A673 (cell line): Measurements from ENCODE around the gene SERPINA6. TPM values are rescaled to one million over a fixed set of nuclear protein-coding genes. Genes with fewer than 3 reads are reported as not detected.

ENCODE experiments used
- BruUV-seq: library from RNA; stranded (reverse); fragments of 400-500 nt; replicated peaks from 2 replicates; lab custom pipeline; 2021; lab: Mats Ljungman, UMichigan
- CTCF ChIA-PET: fragments of 300-600 bp; sonication (Branson Sonifier 250); formaldehyde crosslinking; loops from one replicate; lab custom pipeline; 2022; ENCODE audit warnings: antibody characterized with exemption; lab: Charles Lee
- POLR2A ChIA-PET: fragments of 300-600 bp; sonication (Branson Sonifier 250); formaldehyde crosslinking; loops from one replicate; lab custom pipeline; 2022; ENCODE audit warnings: antibody characterized with exemption; ENCODE audit not compliant: low non-redundant PET; lab: Charles Lee
- DNase-seq: peaks from one replicate; pipeline ENCODE4 v3.0.0-alpha.2; 2015; ENCODE audit warnings: low spot score
- H3K27ac ChIP-seq: fragments of 200-600 bp; sonication (generic); 2 replicates; pipeline ENCODE4 v1.5.1; 2016; ENCODE audit warnings: mixed run types, low read depth, mild to moderate bottlenecking, mixed read lengths, antibody characterized with exemption, low read length; ENCODE audit not compliant: poor library complexity, severe bottlenecking
- H3K27me3 ChIP-seq: fragments of 200-600 bp; sonication (generic); replicated peaks from 2 replicates; pipeline ENCODE4 v1.6.1; 2017; ENCODE audit warnings: mixed run types, low read depth, mild to moderate bottlenecking, mixed read lengths, antibody characterized with exemption, low read length; ENCODE audit not compliant: insufficient read depth, poor library complexity
- H3K36me3 ChIP-seq: fragments of 200-600 bp; sonication (generic); 2 replicates; pipeline ENCODE4 v1.6.1; 2016; ENCODE audit warnings: mixed run types, mild to moderate bottlenecking, mixed read lengths, antibody characterized with exemption, low read length; ENCODE audit not compliant: insufficient read depth, poor library complexity, severe bottlenecking
- H3K4me1 ChIP-seq: fragments of 200-600 bp; sonication (generic); 2 replicates; pipeline ENCODE4 v1.6.1; 2017; ENCODE audit warnings: mixed run types, mild to moderate bottlenecking, mixed read lengths, antibody characterized with exemption, low read length; ENCODE audit not compliant: insufficient read depth, poor library complexity, severe bottlenecking
- H3K4me3 ChIP-seq: fragments of 200-600 bp; sonication (generic); 2 replicates; pipeline ENCODE4 v1.5.1; 2016; ENCODE audit warnings: low read depth, mixed run types, mild to moderate bottlenecking, mixed read lengths, low read length; ENCODE audit not compliant: poor library complexity, severe bottlenecking
- H3K9me3 ChIP-seq: fragments of 200-600 bp; sonication (generic); 2 replicates; pipeline ENCODE4 v1.6.1; 2016; ENCODE audit warnings: mixed run types, low read depth, mild to moderate bottlenecking, mixed read lengths, antibody characterized with exemption, low read length; ENCODE audit not compliant: poor library complexity, severe bottlenecking
- CTCF ChIP-seq: fragments of 300-800, 200-600 bp; sonication (generic); conservative IDR thresholded peaks from 2 replicates; pipeline ENCODE4 v1.5.1; 2017; ENCODE audit warnings: low read depth, mild to moderate bottlenecking, antibody characterized with exemption, low read length, moderate library complexity, mixed read lengths
- EZH2 ChIP-seq: fragments of 200-600 bp; sonication (generic); IDR thresholded peaks from 2 replicates; pipeline ENCODE4 v1.6.1; 2017; ENCODE audit warnings: borderline replicate concordance, low read depth, mild to moderate bottlenecking, mixed read lengths, antibody characterized with exemption, low read length; ENCODE audit not compliant: poor library complexity, severe bottlenecking
- intact Hi-C: fragments of 100-400 bp; cut with micrococcal nuclease; formaldehyde crosslinking; loops from one replicate; pipeline ENCODE4 v1.10.0; 2022; ENCODE audit not compliant: unreplicated experiment
- total RNA-seq: library from RNA; stranded (reverse); gene quantifications from 2 replicates; pipeline ENCODE4 v1.2.3, GENCODE V29; 2021

Gene SERPINA6
- total RNA-seq, 1 experiment from 2014 or later, result not detected

GRCh38 chr14:94338023-94338422, 14.9 kb upstream of the SERPINA6 start:
- no peaks in the 10 kb centered on the region for H3K9me3 ChIP-seq
- H3K36me3 ChIP-seq, result no peaks in the 10 kb centered on the region
- no peaks in the 10 kb centered on the region for H3K4me1 ChIP-seq
- no peak for DNase-seq
- intact Hi-C loops, result no loop called here
- BruUV-seq, result no TSS peak
- TF ChIP-seq CTCF, result no peak
- no peak for TF ChIP-seq EZH2
- CTCF ChIA-PET, result no interaction called here
- H3K4me3 ChIP-seq, result no peak overlapping the region
- H3K27me3 ChIP-seq, result no peaks in the 10 kb centered on the region
- H3K27ac ChIP-seq, result no peak overlapping the region
- POLR2A ChIA-PET, result no interaction called here

- ChIA-PET CTCF (no interaction called here), POLR2A (no interaction called here)
- Histone ChIP-seq H3K27ac (no peak overlapping the region), H3K4me1 (no peaks in the 10 kb centered on the region), H3K36me3 (no peaks in the 10 kb centered on the region), H3K27me3 (no peaks in the 10 kb centered on the region), H3K9me3 (no peaks in the 10 kb centered on the region), H3K4me3 (no peak overlapping the region)
- DNase-seq, result no peak
- no TSS peak for BruUV-seq
- intact Hi-C loops, result no loop called here
- TF ChIP-seq CTCF, result no peak
- no peak for TF ChIP-seq EZH2
Measured at GRCh38 chr14:94337274-94337673, 14.1 kb upstream of the SERPINA6 start.

- no peaks in the 10 kb centered on the region for H3K4me1 ChIP-seq
- CTCF ChIA-PET, result no interaction called here
- no peak for TF ChIP-seq CTCF
- TF ChIP-seq EZH2, result no peak
- no peaks in the 10 kb centered on the region for H3K27me3 ChIP-seq
- H3K9me3 ChIP-seq, result no peaks in the 10 kb centered on the region
- no peaks in the 10 kb centered on the region for H3K36me3 ChIP-seq
- intact Hi-C loops, result no loop called here
- no peak overlapping the region for H3K4me3 ChIP-seq
- no peak overlapping the region for H3K27ac ChIP-seq
- no peak for DNase-seq
- POLR2A ChIA-PET, result no interaction called here
- BruUV-seq, result no TSS peak
Measured at GRCh38 chr14:94334872-94335271, 11.7 kb upstream of the SERPINA6 start.
